K562 (cell line): ENCODE data around the gene RALA. TPM values are rescaled to one million over a fixed set of nuclear protein-coding genes. Genes with fewer than 3 reads are reported as not detected.

Experiments used
- ATAC-seq: fragments of 200-7000 bp; cut with Tn5 transposase; 3 replicates; pipeline ENCODE4 v1.9.1; 2020; ENCODE audit warnings: moderate library complexity
- BruUV-seq: library from RNA; stranded (reverse); fragments of 400-500 nt; replicated peaks from 2 replicates; lab custom pipeline; 2021; lab: Mats Ljungman, UMichigan
- CTCF ChIA-PET: fragments of 300-600 bp; formaldehyde crosslinking; extraction: SDS; loops from one replicate; lab custom pipeline; 2021; ENCODE audit warnings: low intra/inter-chr PET ratio; lab: Yijun Ruan, JAX
- POLR2A ChIA-PET: fragments of 300-600, 350-650 bp; sonication (Branson Sonifier 250); formaldehyde crosslinking; extraction: SDS; loops from one replicate; lab custom pipeline; 2021; ENCODE audit warnings: antibody characterized with exemption, inconsistent platforms; lab: Yijun Ruan, JAX
- DNase-seq, 4 experiments: peaks; one replicate each; pipeline versions ENCODE4 v3.0.0 to v3.0.0-alpha.2; 2011 to 2018; ENCODE audit warnings: low spot score in 3 of 4, mixed read lengths in 3 of 4; ENCODE audit errors: extremely low read depth in 1 of 4
- FAIRE-seq: peaks from 2 replicates; lab custom pipeline; 2011; peaks lifted over from hg19 to GRCh38; lab: Jason Lieb, UNC
- H2AFZ ChIP-seq: 2 replicates; pipeline ENCODE4 v1.6.0; 2011; ENCODE audit warnings: low read depth, low read length, control low read depth, inconsistent platforms
- H3K27ac ChIP-seq: fragments of 200-600 bp; 3 replicates; pipeline ENCODE4 v1.8.0; 2011; ENCODE audit warnings: low read depth, mild to moderate bottlenecking, control low read depth, inconsistent platforms, low read length, moderate library complexity, mixed read lengths; ENCODE audit errors: extremely low read depth
- H3K27me3 ChIP-seq, 2 experiments: fragments of 300-600 bp in 1 of 2; 2 replicates in 1 of 2; 3 replicates in 1 of 2; pipeline versions ENCODE4 v1.6.0 to v1.8.0; 2011; ENCODE audit warnings: inconsistent platforms in 2 of 2, low read length in 2 of 2, mild to moderate bottlenecking in 1 of 2, mixed read lengths in 1 of 2, moderate library complexity in 1 of 2; ENCODE audit not compliant: control insufficient read depth in 2 of 2, insufficient read depth in 2 of 2
- H3K36me3 ChIP-seq: fragments of 300-600 bp; 3 replicates; pipeline ENCODE4 v1.8.0; 2011; ENCODE audit warnings: mild to moderate bottlenecking, low read length, inconsistent platforms; ENCODE audit not compliant: control insufficient read depth, insufficient read depth
- H3K4me1 ChIP-seq, 2 experiments: fragments of 200-600 bp in 1 of 2; replicated peaks in 1 of 2; 2 replicates in 1 of 2; 3 replicates in 1 of 2; pipeline versions ENCODE4 v1.5.1 to v1.8.0; 2011; ENCODE audit warnings: inconsistent platforms in 2 of 2, low read length in 2 of 2, mild to moderate bottlenecking in 1 of 2, mixed read lengths in 1 of 2, moderate library complexity in 1 of 2; ENCODE audit not compliant: control insufficient read depth in 2 of 2, insufficient read depth in 2 of 2
- H3K4me2 ChIP-seq: 2 replicates; pipeline ENCODE4 v1.6.1; 2011; ENCODE audit warnings: low read length, control low read depth, inconsistent platforms, mixed read lengths; ENCODE audit not compliant: insufficient read depth
- H3K4me3 ChIP-seq: fragments of 200-600 bp; sonication (generic), shearing (Covaris generic); 2 replicates; pipeline ENCODE4 v1.5.1; 2016; ENCODE audit warnings: control low read depth, inconsistent platforms
- H3K79me2 ChIP-seq: fragments of 200-600 bp; 3 replicates; pipeline ENCODE4 v1.8.0; 2011; ENCODE audit warnings: low read length, inconsistent platforms; ENCODE audit not compliant: control insufficient read depth, insufficient read depth
- H3K9ac ChIP-seq, 2 experiments: 2 replicates each; pipeline versions ENCODE4 v1.6.0 to v1.6.1; 2011; ENCODE audit warnings: low read depth in 2 of 2, low read length in 2 of 2, control low read depth in 1 of 2, inconsistent platforms in 1 of 2, mild to moderate bottlenecking in 1 of 2, mixed read lengths in 1 of 2; ENCODE audit not compliant: insufficient read depth in 1 of 2
- H3K9me1 ChIP-seq: one replicate; pipeline ENCODE4 v1.6.0; 2011; ENCODE audit warnings: inconsistent platforms, mild to moderate bottlenecking, low read length, moderate library complexity; ENCODE audit not compliant: control insufficient read depth, insufficient read depth
- H3K9me3 ChIP-seq: replicated peaks from 2 replicates; pipeline ENCODE4 v1.5.1; 2011; ENCODE audit warnings: low read depth, low read length, inconsistent platforms; ENCODE audit not compliant: control insufficient read depth, insufficient read depth
- H4K20me1 ChIP-seq: replicated peaks from 2 replicates; pipeline ENCODE4 v1.6.1; 2011; ENCODE audit warnings: low read length, inconsistent platforms, mixed read lengths; ENCODE audit not compliant: control insufficient read depth, insufficient read depth
- ATF6 ChIP-seq: sonication (generic); formaldehyde crosslinking; IDR thresholded peaks from 2 replicates; pipeline ENCODE4 v1.4.0; 2020; ENCODE audit warnings: mild to moderate bottlenecking, missing genetic modification reagents
- BDP1 ChIP-seq: IDR thresholded peaks from 3 replicates; pipeline ENCODE4 v1.6.1; 2011; ENCODE audit not compliant: insufficient read length, insufficient read depth
- EZH2 ChIP-seq: IDR thresholded peaks from 2 replicates; pipeline ENCODE4 v1.6.1; 2012; ENCODE audit warnings: low read depth, mild to moderate bottlenecking, inconsistent platforms, low read length, borderline replicate concordance
- GABPB1 ChIP-seq: sonication (generic); formaldehyde crosslinking; IDR thresholded peaks from 2 replicates; pipeline ENCODE4 v1.8.0; 2022; ENCODE audit warnings: mild to moderate bottlenecking, missing genetic modification reagents
- RBM22 ChIP-seq: fragments of 200-400 bp; formaldehyde crosslinking; IDR thresholded peaks from 2 replicates; pipeline ENCODE4 v1.6.1; 2018; ENCODE audit warnings: low read length, low read depth; ENCODE audit not compliant: poor library complexity, severe bottlenecking
- ZNF146 ChIP-seq: IDR thresholded peaks from one replicate; pipeline ENCODE4 v1.6.1; 2018; ENCODE audit warnings: missing compliant biosample characterization; ENCODE audit not compliant: unreplicated experiment
- ZNF197 ChIP-seq: fragments of 200-800 bp; sonication (Bioruptor generic); IDR thresholded peaks from 2 replicates; pipeline ENCODE4 v1.6.1; 2016; ENCODE audit warnings: low read depth, missing genetic modification characterization, missing compliant biosample characterization
- ZNF277 ChIP-seq: fragments of 250-450 bp; sonication (Bioruptor Pico); IDR thresholded peaks from 2 replicates; pipeline ENCODE4 v1.8.0; 2022; ENCODE audit warnings: inconsistent platforms, mild to moderate bottlenecking, moderate library complexity, borderline replicate concordance
- ZNF589 ChIP-seq: fragments of 200-800 bp; sonication (Bioruptor generic); IDR thresholded peaks from 2 replicates; pipeline ENCODE4 v1.6.1; 2016; ENCODE audit warnings: low read depth, missing genetic modification characterization, missing compliant biosample characterization
- ZNF778 ChIP-seq: fragments of 450-650 bp; formaldehyde crosslinking; IDR thresholded peaks from 2 replicates; pipeline ENCODE4 v1.4.0; 2020; ENCODE audit warnings: mild to moderate bottlenecking, moderate library complexity
- WGBS: fragments of 100-300 bp; shearing (Covaris generic); methylation state at CpG from one replicate; pipeline ENCODE4 v1.1.6; 2016; ENCODE audit warnings: low coverage, mixed read lengths; ENCODE audit not compliant: insufficient coverage; ENCODE audit errors: missing lambda C conversion rate; 5-methylcytosine and 5-hydroxymethylcytosine counted together
- in situ Hi-C: fragments of 300-500 bp; cut with MboI; formaldehyde crosslinking; loops from 4 replicates; pipeline ENCODE4 v1.15.0; 2018; ENCODE audit warnings: inconsistent platforms, mixed read lengths
- intact Hi-C: fragments of 100-400 bp; cut with micrococcal nuclease; formaldehyde crosslinking; loops from 2 replicates; pipeline ENCODE4 v1.14.2; 2022
- polyA plus RNA-seq, 8 experiments: library from polyadenylated mRNA; depleted of rRNA in 4 of 8; stranded (reverse) in 5 of 8; unstranded in 3 of 8; fragments of >200 nt; fragmentation: Nextera tagmentation in 2 of 8; fragmentation: Illumina TruSeq in 1 of 8; extraction: Ambion mirVana in 2 of 8; extraction: Trizol in 1 of 8; gene quantifications; 2 replicates each; pipeline versions ENCODE4 v1.2.1 to v1.2.3, GENCODE V29; 2011 to 2014; ENCODE audit warnings: inconsistent platforms in 1 of 8, missing spikeins in 1 of 8
- total RNA-seq, 7 experiments: library from RNA; depleted of rRNA in 6 of 7; stranded (reverse); fragments of >200 nt in 6 of 7; fragmentation: Illumina TruSeq in 2 of 7; extraction: Trizol in 2 of 7; gene quantifications; 2 replicates each; pipeline versions ENCODE4 v1.2.1 to v1.2.3, GENCODE V29; 2011 to 2021; ENCODE audit warnings: low replicate concordance in 1 of 7

RALA gene
- total and polyA plus RNA-seq, 9 of the 15 experiments (the other 6 are each of a cell fraction or from before 2014, with no cell fraction given) = 7.2 to 28.0 (median 25.7) TPM

- H3K27me3 ChIP-seq = no peaks in the 10 kb centered on the region
- H2AFZ ChIP-seq = no peak overlapping the region
- H3K27ac ChIP-seq = no peak overlapping the region
- H4K20me1 ChIP-seq = no peaks in the 10 kb centered on the region
- no TSS peak for BruUV-seq
- ATAC-seq (no peak; the same call in 2 of the 3 replicates), DNase-seq (no peak), FAIRE-seq (no peak)
- intact Hi-C loops = no loop called here
- CTCF ChIA-PET = no interaction called here
- H3K36me3 ChIP-seq = no peaks in the 10 kb centered on the region
- TF ChIP-seq ZNF277 (CRISPR knock-in tag) (no peak), ZNF197 (CRISPR knock-in tag) (no peak), GABPB1 (CRISPR knock-in tag) (no peak)
- in situ Hi-C loops = no loop called here
- H3K9me1 ChIP-seq = no peaks in the 10 kb centered on the region
- POLR2A ChIA-PET = interaction anchor here (0.6 to 4.6 kb wide), 4 partner anchors 9 to 24 kb away, joined by 3 to 22 read pairs (median 3); partner anchors contain the start of gene RALA
- H3K79me2 ChIP-seq = no peaks in the 10 kb centered on the region
- H3K4me1 ChIP-seq = peaks cover 4 to 6% of the 10 kb centered on the region in 2 experiments; a peak in 3 of 5 replicates
- peak overlapping the region in 1 of 2 experiments; percentile 61; a peak in 2 of 4 replicates for H3K9ac ChIP-seq
- H3K4me3 ChIP-seq = no peak overlapping the region
- WGBS = 52% methylated on average over 5 of the region's 5 CpGs
- H3K4me2 ChIP-seq = no peak overlapping the region; the same call in 1 of the 2 replicates
- no peaks in the 10 kb centered on the region for H3K9me3 ChIP-seq
Observed at GRCh38 chr7:39609935-39610263, 13.5 kb upstream of the RALA start.

GRCh38 chr7:39613577-39613976 is 9.8 kb upstream of the RALA start:
- Histone ChIP-seq H3K4me2 (no peak overlapping the region), H3K4me3 (no peak overlapping the region), H3K9ac (no peak overlapping the region), H3K36me3 (no peaks in the 10 kb centered on the region), H3K9me1 (no peaks in the 10 kb centered on the region), H2AFZ (peak overlapping the region; percentile 87), H3K9me3 (no peaks in the 10 kb centered on the region), H3K79me2 (no peaks in the 10 kb centered on the region), H3K4me1 (peaks cover 0 to 6% of the 10 kb centered on the region in 2 experiments; a peak in 2 of 5 replicates), H3K27ac (no peak overlapping the region), H3K27me3 (no peaks in the 10 kb centered on the region), H4K20me1 (no peaks in the 10 kb centered on the region)
- FAIRE-seq (no peak), ATAC-seq (no peak), DNase-seq (no peak)
- intact Hi-C loops = no loop called here
- POLR2A ChIA-PET = interaction anchor here (1.1 to 2.0 kb wide), 2 partner anchors 9 to 34 kb away, joined by 3 to 10 read pairs; partner anchors contain the start of gene RALA
- in situ Hi-C loops = no loop called here
- WGBS = 52% methylated on average over 3 of the region's 4 CpGs
- BruUV-seq = no TSS peak
- CTCF ChIA-PET = no interaction called here
- TF ChIP-seq ZNF778 (CRISPR knock-in tag) (no peak), EZH2 (no peak), ZNF146 (CRISPR knock-in tag) (no peak), RBM22 (no peak), BDP1 (no peak), ATF6 (no peak), ZNF589 (CRISPR knock-in tag) (no peak)
